Measurements from ENCODE around the gene ISM2. TPM values are rescaled to one million over a fixed set of nuclear protein-coding genes. Genes with fewer than 3 reads are reported as not detected.

Gene ISM2
- total RNA-seq, 1 donor from 2014 or later, result 1.3 TPM

DNA sequence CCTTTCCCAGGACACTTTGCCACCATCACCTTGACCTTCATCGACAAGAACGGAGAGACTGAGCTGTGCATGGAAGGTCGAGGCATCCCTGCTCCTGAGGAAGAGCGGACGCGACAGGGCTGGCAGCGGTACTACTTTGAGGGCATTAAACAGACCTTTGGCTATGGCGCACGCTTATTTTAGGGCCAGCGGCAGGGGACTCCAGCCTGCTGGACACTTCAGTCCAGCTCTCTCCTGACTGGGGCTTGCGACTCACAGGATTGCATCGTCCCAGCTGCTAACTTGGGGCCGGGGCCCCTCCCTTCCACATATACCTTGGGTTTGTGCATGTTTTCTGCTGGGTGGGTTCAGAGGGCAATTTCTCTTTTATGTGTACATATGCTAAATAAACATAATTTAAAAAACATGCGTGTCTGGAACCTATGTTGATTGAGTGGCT, 29.5 kb downstream of the ISM2 start:
- DNase-seq (ENCODE audit: low read depth), result no peak

- DNase-seq (ENCODE audit: low read depth), result no peak
Observed at GRCh38 chr14:77467801-77468200, 30.8 kb downstream of the ISM2 start.

- peak; percentile 74 for DNase-seq (ENCODE audit: low read depth)
Observed at GRCh38 chr14:77459072-77459723, 39.4 kb downstream of the ISM2 start.

- peak; percentile 3 for DNase-seq (ENCODE audit: low read depth)
Observed at GRCh38 chr14:77458249-77458950, 40.2 kb downstream of the ISM2 start.

- peak; percentile 99 for DNase-seq (ENCODE audit: low read depth)
Observed at GRCh38 chr14:77457522-77458248, 40.9 kb downstream of the ISM2 start, which contains the start of the genes AHSA1 and VIPAS39. Gene AHSA1, plus strand, starts transcription at chr14:77458093. Its CDS starts 97 bp downstream, at chr14:77458190. Gene VIPAS39, minus strand, starts transcription at chr14:77457601. Its CDS starts 3,499 bp downstream, at chr14:77454102.

DNA sequence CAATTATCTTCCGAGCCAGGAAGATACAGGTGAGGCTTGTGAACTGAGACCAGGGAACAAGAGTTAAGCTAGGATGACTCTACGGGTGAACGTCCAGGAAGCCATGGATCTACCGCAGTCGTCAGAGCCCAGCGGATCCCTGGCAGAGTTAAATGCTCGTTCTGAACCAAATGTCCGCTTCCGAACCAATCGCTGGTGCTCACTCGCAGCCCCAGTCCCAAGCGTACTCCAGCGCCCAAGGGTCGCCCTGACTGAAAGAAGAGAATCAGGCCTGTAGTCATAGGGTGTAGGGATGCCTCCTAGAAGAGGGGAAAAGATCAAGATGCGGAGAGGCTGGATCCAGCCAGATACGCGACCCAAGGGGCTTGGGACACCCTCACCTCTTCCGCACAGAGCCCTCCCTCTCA, 41.5 kb downstream of the ISM2 start:
- no peak for DNase-seq (ENCODE audit: low read depth)

GRCh38 chr14:77455966-77456640, 42.5 kb downstream of the ISM2 start:
- DNase-seq (ENCODE audit: low read depth), result no peak

DNA sequence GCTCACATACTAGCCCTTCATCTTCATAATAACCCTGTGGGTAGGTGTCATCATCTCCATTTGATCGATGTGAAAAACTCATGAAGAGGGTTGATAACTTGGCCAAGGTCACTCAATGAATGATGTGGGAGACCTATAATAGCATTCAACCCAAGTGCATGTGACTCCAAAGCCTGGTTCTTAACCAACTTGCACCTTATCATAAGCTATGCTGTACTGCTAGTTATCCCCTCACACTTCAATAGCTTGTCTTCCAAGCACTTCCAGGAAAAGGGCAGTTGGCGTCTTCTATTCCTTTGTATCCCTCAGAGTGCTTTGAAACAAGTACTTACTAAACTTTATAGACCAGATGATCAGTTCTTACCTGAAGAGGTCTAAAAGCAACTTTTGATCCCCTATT, 56.4 kb downstream of the ISM2 start:
- no peak for DNase-seq (ENCODE audit: low read depth)

DNA sequence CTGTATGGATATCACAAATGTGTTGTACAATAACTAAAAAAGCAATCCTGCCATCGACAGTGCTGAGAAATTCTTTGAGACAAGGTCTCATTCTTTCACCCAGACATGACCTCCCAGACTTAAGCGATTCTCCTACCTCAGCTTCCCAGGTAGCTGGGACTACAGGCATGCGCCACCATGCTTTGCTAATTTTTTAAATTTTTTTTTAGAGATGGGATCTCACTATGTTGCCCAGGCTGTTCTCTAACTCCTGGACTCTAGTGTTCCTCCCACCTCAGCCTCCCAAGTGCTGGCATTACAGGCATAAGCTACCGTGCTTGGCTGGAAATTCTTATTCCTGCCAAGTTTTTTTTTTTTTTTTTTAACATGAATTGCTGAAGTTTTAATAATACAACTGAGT, 58.8 kb downstream of the ISM2 start:
- DNase-seq (ENCODE audit: low read depth), result no peak

DNA sequence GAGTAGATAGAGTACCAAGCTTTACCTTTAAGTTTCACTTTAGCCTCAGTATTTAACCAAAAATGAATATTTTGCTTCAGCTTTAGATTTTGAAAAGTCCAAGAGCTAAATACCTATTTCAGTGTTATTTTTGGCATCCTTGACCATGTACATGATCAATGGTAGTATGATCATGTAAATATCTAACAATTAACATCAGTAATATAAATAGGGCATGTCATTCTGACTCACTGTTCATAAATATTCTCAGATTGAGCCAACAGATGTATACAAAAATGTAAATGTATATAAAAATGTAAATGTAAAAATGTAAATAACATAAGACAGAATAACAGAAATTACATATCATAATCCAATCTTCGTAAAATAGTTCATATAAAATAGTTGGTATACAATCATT, 60.0 kb downstream of the ISM2 start:
- no peak for DNase-seq (ENCODE audit: low read depth)

DNA sequence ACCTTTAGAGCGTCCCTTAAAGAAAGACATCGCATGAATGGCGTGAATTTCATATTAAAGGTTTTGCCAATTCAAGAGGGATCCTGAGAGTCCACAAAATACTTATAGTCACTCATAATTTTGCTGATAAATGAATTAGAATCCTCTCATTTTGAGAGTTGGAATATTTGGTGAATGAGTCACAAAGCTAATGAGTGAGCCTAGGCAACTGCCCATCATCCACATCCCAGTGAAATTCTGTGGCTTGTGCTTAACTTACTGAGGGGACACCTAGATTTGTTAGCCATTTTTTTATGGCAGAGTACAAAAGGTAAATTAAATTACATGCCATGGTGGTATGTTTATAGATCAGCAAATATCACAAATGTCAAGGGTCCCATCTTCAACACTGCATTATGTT, 62.6 kb downstream of the ISM2 start:
- no peak for DNase-seq (ENCODE audit: low read depth)

DNA sequence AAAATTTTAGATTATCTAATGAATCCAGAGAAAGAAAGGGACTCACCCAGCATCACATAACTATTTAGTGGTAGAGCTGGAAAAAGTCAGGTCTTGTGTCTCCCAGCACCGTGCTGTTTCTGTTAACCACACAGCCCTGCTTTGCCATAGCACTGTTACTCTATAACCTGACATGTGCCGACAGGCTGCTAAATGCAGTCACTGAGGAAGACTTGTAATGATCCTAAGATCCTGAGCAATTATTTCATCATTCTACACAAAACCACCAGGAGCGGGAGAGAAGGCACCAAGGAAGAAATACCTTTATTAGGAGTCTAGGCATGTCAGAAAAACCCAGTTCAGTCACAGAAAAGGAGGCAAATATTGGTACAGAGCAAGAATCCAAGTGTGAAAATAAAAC, 72.2 kb downstream of the ISM2 start:
- DNase-seq (ENCODE audit: low read depth), result no peak

GRCh38 chr14:77424862-77425261, 73.8 kb downstream of the ISM2 start:
- no peak for DNase-seq (ENCODE audit: low read depth)

Other genes with a start within 250 kb of the ISM2 start
- 0.35 TPM in 1 of 2 replicates, not detected in the other for gene NGB, start 227.6 kb downstream of the ISM2 start, total RNA-seq
- 12.2 and 26.4 TPM in 2 replicates for gene POMT2, start 177.9 kb downstream of the ISM2 start, total RNA-seq
- gene GSTZ1, start 177.8 kb downstream of the ISM2 start, total RNA-seq, result 16.1 and 61.6 TPM in 2 replicates
- 13.9 and 22.1 TPM in 2 replicates for gene TMED8, start 121.7 kb downstream of the ISM2 start, total RNA-seq
- 2.3 and 12.9 TPM in 2 replicates for gene SAMD15, start 121.4 kb downstream of the ISM2 start, total RNA-seq
- gene NOXRED1, start 75.3 kb downstream of the ISM2 start, total RNA-seq, result 0.50 TPM in 1 of 2 replicates, not detected in the other
- gene VIPAS39, start 41.2 kb downstream of the ISM2 start, total RNA-seq, result 20.7 and 26.8 TPM in 2 replicates
- 95.9 and 179 TPM in 2 replicates for gene AHSA1, start 40.7 kb downstream of the ISM2 start, total RNA-seq
- gene SPTLC2, start 117.8 kb upstream of the ISM2 start, total RNA-seq, result 67.6 and 149 TPM in 2 replicates
- gene ALKBH1, start 209.2 kb upstream of the ISM2 start, total RNA-seq, result 9.0 and 10.0 TPM in 2 replicates
- gene SLIRP, start 209.3 kb upstream of the ISM2 start, total RNA-seq, result 75.3 and 279 TPM in 2 replicates